GM06990 (cell line): Measurements from ENCODE around the gene LCNL1.

Source experiments
- DNase-seq: peaks from one replicate; pipeline ENCODE4 v3.0.0-alpha.2; 2011; ENCODE audit not compliant: insufficient read length; ENCODE audit errors: extremely low read depth
- H3K27me3 ChIP-seq: replicated peaks from 2 replicates; pipeline ENCODE4 v1.6.0; 2011; ENCODE audit warnings: low read length; ENCODE audit not compliant: control insufficient read depth, insufficient read depth
- H3K36me3 ChIP-seq: 2 replicates; pipeline ENCODE4 v1.5.1; 2011; ENCODE audit warnings: low read length; ENCODE audit not compliant: control insufficient read depth, insufficient read depth
- H3K4me3 ChIP-seq: replicated peaks from 2 replicates; pipeline ENCODE4 v1.5.1; 2011; ENCODE audit warnings: low read depth, mild to moderate bottlenecking, control low read depth, low read length
- TF ChIP-seq, protein P1 (sequence below): IDR thresholded peaks from 2 replicates; pipeline ENCODE4 v1.5.1; 2011; ENCODE audit warnings: low read length, control low read depth, mild to moderate bottlenecking, inconsistent platforms; ENCODE audit not compliant: insufficient read depth, poor library complexity, severe bottlenecking

Gene LCNL1

DNA sequence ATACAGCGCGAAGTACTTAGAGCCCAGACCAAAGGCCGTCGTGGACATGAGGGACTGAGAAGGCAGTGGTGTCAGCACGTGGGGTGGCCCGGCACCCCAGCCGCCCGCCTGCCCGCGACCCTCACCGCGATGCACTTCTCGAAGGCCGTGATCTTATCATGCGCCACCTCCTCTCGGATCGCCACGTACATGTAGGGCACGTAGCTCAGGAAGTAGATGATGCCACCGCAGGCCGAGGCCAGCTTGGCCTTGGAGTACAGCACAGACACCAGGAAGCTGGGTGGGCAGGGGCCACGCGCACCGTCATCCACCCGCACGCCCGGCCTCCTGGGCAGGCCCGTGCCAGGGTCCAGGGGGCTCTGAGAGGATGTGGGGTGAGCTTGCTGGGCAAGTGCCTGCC lies 34.3 kb downstream of the LCNL1 start:
- Histone ChIP-seq H3K36me3 (no peaks in the 10 kb centered on the region), H3K4me3 (no peak overlapping the region), H3K27me3 (no peaks in the 10 kb centered on the region)
- TF ChIP-seq, protein P1, sequence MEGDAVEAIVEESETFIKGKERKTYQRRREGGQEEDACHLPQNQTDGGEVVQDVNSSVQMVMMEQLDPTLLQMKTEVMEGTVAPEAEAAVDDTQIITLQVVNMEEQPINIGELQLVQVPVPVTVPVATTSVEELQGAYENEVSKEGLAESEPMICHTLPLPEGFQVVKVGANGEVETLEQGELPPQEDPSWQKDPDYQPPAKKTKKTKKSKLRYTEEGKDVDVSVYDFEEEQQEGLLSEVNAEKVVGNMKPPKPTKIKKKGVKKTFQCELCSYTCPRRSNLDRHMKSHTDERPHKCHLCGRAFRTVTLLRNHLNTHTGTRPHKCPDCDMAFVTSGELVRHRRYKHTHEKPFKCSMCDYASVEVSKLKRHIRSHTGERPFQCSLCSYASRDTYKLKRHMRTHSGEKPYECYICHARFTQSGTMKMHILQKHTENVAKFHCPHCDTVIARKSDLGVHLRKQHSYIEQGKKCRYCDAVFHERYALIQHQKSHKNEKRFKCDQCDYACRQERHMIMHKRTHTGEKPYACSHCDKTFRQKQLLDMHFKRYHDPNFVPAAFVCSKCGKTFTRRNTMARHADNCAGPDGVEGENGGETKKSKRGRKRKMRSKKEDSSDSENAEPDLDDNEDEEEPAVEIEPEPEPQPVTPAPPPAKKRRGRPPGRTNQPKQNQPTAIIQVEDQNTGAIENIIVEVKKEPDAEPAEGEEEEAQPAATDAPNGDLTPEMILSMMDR, result no peak
- DNase-seq, result no peak

DNA sequence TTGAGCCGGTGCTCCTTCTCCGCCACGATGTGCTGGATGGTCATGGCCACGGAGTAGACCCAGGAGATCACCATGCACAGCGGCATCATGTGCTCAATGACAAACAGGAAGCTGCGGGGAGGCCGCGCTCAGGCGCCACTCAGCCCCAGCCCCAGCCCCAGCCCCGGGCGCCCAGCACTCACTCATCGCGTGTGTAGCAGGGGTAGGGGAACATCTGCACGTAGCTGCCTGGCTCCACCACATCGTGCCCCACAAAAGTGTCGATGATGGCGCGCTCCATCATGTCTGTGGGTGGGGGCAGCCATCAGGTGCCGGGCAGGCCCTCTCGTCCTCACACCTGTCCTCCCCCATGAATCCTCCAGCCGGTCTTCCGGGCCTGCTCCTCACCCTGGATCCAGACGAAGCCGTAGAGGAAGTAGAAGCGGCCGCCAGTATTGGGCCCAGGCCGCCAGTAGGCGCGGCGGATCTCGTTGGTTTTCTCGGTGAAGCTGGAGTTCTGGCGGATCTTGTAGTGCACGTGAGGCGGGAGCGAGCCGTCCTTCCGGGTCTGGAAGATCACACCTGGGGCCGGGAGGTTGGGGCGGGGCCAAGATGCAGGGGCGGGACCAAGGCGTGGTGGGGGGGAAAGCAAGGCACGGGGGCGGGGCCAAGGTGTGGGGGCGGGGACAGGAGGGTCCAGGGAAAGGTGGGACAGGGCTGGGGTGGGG lies 35.2 kb downstream of the LCNL1 start:
- Histone ChIP-seq H3K4me3 (no peak overlapping the region), H3K27me3 (no peaks in the 10 kb centered on the region), H3K36me3 (no peaks in the 10 kb centered on the region)
- no peak for DNase-seq
- TF ChIP-seq, protein P1, result no peak

DNA sequence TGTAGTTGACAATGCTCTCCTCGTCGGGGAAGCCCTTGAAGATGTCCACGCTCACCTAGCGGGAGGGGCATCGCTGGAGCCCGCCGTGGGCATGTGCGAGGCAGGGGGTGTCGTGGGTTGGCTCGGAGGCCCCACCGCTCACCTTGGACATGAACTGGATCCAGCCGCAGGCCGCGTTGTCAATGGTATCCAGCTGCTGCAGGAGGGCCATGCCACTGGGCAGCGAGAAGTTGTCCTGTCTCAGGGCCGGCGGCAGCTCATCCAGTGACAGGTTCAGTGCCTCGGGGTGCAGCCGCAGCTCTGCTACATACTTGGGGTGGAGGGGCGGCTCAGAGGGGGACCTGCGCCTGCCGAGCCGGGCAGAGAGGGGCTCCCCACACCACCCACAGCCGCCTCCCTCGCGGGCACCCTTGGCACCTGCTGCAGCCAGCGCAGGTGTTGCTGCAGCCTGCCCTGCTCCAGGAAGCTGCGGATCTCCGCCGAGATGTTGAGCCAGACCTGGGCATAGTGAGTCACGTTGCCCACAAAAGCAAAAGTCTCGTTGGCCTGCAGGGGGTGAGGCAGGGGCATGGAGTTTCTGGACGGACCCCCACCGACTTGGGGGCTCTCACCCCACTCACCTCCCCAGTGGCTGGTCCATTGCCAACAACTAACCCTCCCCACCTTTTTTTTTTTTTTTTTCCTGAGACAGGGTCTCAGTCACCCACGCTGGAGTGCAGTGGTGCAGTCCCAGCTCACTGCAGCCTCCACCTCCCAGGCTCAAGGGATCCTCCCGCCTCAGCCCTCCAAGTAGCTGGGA lies 36.2 kb downstream of the LCNL1 start:
- no peak for DNase-seq
- Histone ChIP-seq H3K27me3 (no peaks in the 10 kb centered on the region), H3K4me3 (no peak overlapping the region), H3K36me3 (no peaks in the 10 kb centered on the region)
- TF ChIP-seq, protein P1, result no peak

DNA sequence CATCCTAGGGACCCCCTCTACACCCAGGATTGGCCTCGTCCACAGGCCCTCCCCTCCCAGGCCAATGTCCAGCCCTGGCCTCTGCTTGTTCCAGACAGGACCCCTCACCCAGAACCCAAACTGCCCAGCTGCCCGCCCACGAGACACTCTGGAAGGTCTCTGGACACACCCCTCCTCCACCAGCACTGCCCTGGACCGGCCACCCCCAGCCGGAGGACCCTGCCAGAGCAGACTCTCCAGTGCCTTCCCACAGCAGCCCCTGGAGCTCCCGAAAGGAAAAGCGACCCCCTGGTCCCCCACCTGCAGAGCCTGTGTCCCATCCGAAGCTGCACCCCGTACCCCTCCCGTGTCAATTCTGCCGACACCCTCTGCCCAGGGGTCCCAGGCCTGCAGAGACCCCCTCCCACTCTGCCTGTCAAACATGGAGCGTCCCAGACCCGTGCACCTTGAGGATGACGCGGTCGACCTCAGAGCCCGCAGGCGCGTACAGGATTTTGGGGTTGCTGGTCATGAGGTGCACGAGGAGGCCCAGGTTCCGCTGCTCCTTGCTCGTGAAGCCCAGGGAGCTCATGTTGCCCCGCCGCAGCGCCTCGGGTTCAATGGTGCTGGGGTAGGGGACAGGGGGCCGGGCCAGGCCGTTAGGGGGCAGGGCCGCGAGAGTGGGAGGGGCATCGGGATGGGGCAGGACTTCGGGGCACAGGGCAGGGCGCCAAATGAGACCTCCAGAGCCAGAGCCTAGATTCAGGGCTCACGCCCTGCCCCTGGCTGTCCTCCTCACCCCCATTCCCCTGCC lies 37.3 kb downstream of the LCNL1 start:
- Histone ChIP-seq H3K4me3 (no peak overlapping the region), H3K36me3 (no peaks in the 10 kb centered on the region), H3K27me3 (no peaks in the 10 kb centered on the region)
- TF ChIP-seq, protein P1, result no peak
- DNase-seq, result no peak

DNA sequence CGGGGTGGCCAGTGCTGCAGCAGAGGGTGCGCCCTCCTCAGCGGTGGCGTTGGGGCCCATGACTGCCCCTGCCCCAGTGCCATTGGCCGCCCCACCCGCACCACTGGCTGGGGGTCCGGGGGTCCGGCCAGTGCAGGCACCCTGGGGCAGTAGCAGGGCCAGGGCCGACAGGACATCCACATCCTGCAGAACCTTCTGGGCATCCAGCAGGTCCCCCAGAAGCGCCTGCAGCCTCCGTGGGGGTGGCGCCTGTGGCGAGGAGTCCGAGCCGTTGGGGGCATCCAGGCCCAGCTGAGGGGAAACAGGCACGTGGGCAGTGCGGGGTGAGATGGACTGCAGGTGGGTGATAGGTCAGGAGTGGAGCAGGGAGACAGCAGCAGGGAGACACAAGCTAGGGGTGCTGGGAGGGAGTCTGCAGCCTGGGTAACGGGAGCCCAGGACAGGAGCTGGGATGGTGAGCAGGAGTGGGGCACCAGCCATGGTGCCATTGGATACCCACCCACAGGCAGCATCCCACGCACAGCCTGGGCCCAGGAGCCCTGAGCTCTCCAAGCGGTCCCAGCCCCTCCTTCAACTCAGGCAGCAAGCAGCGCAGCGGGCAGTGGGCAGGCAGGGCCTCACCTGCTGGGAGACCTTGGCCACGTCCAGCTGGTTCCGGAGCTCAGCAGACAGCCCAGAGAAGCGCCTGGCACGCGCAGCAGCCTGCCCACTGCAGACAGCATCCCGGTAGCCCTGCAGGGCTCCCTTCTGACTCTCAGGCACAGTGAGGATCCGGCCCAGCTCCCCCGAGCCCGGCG lies 38.2 kb downstream of the LCNL1 start:
- TF ChIP-seq, protein P1, result no peak
- Histone ChIP-seq H3K36me3 (no peaks in the 10 kb centered on the region), H3K4me3 (no peak overlapping the region), H3K27me3 (no peaks in the 10 kb centered on the region; the same call in 1 of the 2 replicates)
- DNase-seq, result no peak
